ENCODE results near the gene IRF2BP2. TPM values are rescaled to one million over a fixed set of nuclear protein-coding genes. Genes with fewer than 3 reads are reported as not detected.
A peak's percentile ranks its signal among the peaks of the same experiment; 100 is the strongest.

Gene IRF2BP2
- total RNA-seq, 1 experiment from 2014 or later, result 122 TPM

GRCh38 chr1:234603221-234604204 is 6.5 kb downstream of the IRF2BP2 start:
- ChIA-PET POLR2A (ENCODE audit: unreplicated experiment) (interaction anchor here (0.6 to 1.9 kb wide), 10 partner anchors 9 to 538 kb away, joined by 3 to 12 read pairs (median 6); no protein-coding TSS in a partner anchor), CTCF (interaction anchor here (0.5 to 2.2 kb wide), 5 partner anchors 105 to 821 kb away, joined by 3 to 17 read pairs (median 4); no protein-coding TSS in a partner anchor)
- Histone ChIP-seq H2AFZ (no peak overlapping the region), H3K79me2 (ENCODE audit: low read depth) (peaks cover 78% of the 10 kb centered on the region), H3K36me3 (ENCODE audit: low read depth) (peaks cover 59% of the 10 kb centered on the region), H3K4me2 (peak overlapping the region; percentile 99), H4K20me1 (ENCODE audit: insufficient read depth) (peaks cover 31% of the 10 kb centered on the region), H3K9me2 (ENCODE audit: insufficient read depth) (no peaks in the 10 kb centered on the region), H3F3A (ENCODE audit: insufficient read depth, low read depth) (peaks cover 90% of the 10 kb centered on the region), H3K27me3 (ENCODE audit: insufficient read depth, low read depth) (no peaks in the 10 kb centered on the region), H3K9me3 (ENCODE audit: insufficient read depth, low read depth) (no peaks in the 10 kb centered on the region), H3K4me3 (peak overlapping the region; percentile 81), H3K4me1 (replicated peaks; ENCODE audit: insufficient read depth) (peaks cover 49% of the 10 kb centered on the region), H3K27ac (peak overlapping the region; percentile 99)
- DNase-seq, result no peak
- BruUV-seq (replicated peaks), result TSS peak; percentile 67
- TF ChIP-seq EZH2 (IDR thresholded peaks at IDR 0.05; ENCODE audit: low read depth) (no peak), CTCF (conservative IDR thresholded peaks at IDR 0.05) (no peak)
- intact Hi-C loops (cut with micrococcal nuclease; ENCODE audit: unreplicated experiment), result loop anchor here (1.0 to 10.0 kb wide), 5 partner anchors 38 to 489 kb away; no protein-coding TSS in a partner anchor

- CTCF ChIA-PET, result interaction anchor here (0.7 kb wide), 1 partner anchor 495 kb away, joined by 3 read pairs; no protein-coding TSS in a partner anchor
- Histone ChIP-seq H3K27ac (peak overlapping the region; percentile 99), H3K79me2 (ENCODE audit: low read depth) (peaks cover 69% of the 10 kb centered on the region), H4K20me1 (ENCODE audit: insufficient read depth) (peaks cover 27% of the 10 kb centered on the region), H3K4me3 (peak overlapping the region; percentile 81), H3K4me2 (peak overlapping the region; percentile 99), H3F3A (ENCODE audit: insufficient read depth, low read depth) (peaks cover 88% of the 10 kb centered on the region), H3K9me2 (ENCODE audit: insufficient read depth) (no peaks in the 10 kb centered on the region), H3K27me3 (ENCODE audit: insufficient read depth, low read depth) (no peaks in the 10 kb centered on the region), H3K9me3 (ENCODE audit: insufficient read depth, low read depth) (no peaks in the 10 kb centered on the region), H2AFZ (no peak overlapping the region), H3K36me3 (ENCODE audit: low read depth) (peaks cover 55% of the 10 kb centered on the region), H3K4me1 (replicated peaks; ENCODE audit: insufficient read depth) (peaks cover 57% of the 10 kb centered on the region)
- BruUV-seq (replicated peaks), result no TSS peak
- intact Hi-C loops (cut with micrococcal nuclease; ENCODE audit: unreplicated experiment), result loop anchor here (1.0 to 10.0 kb wide), 4 partner anchors 103 to 488 kb away; no protein-coding TSS in a partner anchor
- TF ChIP-seq CTCF (conservative IDR thresholded peaks at IDR 0.05) (no peak), EZH2 (IDR thresholded peaks at IDR 0.05; ENCODE audit: low read depth) (no peak)
- POLR2A ChIA-PET (ENCODE audit: unreplicated experiment), result interaction anchor here (0.6 to 0.9 kb wide), 3 partner anchors 56 to 465 kb away, joined by 3 to 10 read pairs (median 7); no protein-coding TSS in a partner anchor
- peak; percentile 55 to 99 for DNase-seq
Observed at GRCh38 chr1:234602334-234603220, 7.4 kb downstream of the IRF2BP2 start.

Measured in PC-9 (cell line).